Muscle layer of duodenum (tissue), 2 donors: ENCODE measurements around the gene CHURC1.

ENCODE experiments used
- H3K27ac ChIP-seq: one replicate; pipeline ENCODE4 v1.7.0; 2013; ENCODE audit warnings: mild to moderate bottlenecking, low read length
- H3K27me3 ChIP-seq: one replicate; pipeline ENCODE4 v1.7.0; 2013; ENCODE audit warnings: low read depth, mild to moderate bottlenecking, control low read depth, low read length
- H3K36me3 ChIP-seq, 2 donors: one replicate each; pipeline ENCODE4 v1.7.0; 2013; ENCODE audit warnings: low read length in 2 of 2, control low read depth in 1 of 2, mild to moderate bottlenecking in 1 of 2; ENCODE audit not compliant: insufficient read depth in 2 of 2, control insufficient read depth in 1 of 2
- H3K4me1 ChIP-seq, 2 donors: one replicate each; pipeline ENCODE4 v1.7.0; 2013; ENCODE audit warnings: low read length in 2 of 2, mild to moderate bottlenecking in 2 of 2, control low read depth in 1 of 2, moderate library complexity in 1 of 2; ENCODE audit not compliant: insufficient read depth in 2 of 2, control insufficient read depth in 1 of 2
- H3K4me3 ChIP-seq, 2 donors: one replicate each; pipeline ENCODE4 v1.7.0; 2013; ENCODE audit warnings: low read length in 2 of 2, low read depth in 1 of 2, mild to moderate bottlenecking in 1 of 2
- H3K9me3 ChIP-seq, 2 donors: one replicate each; pipeline ENCODE4 v1.7.0; 2013; ENCODE audit warnings: low read length in 2 of 2, control low read depth in 1 of 2, mild to moderate bottlenecking in 1 of 2; ENCODE audit not compliant: control insufficient read depth in 1 of 2
- donor health status: healthy.

CHURC1 gene

DNA sequence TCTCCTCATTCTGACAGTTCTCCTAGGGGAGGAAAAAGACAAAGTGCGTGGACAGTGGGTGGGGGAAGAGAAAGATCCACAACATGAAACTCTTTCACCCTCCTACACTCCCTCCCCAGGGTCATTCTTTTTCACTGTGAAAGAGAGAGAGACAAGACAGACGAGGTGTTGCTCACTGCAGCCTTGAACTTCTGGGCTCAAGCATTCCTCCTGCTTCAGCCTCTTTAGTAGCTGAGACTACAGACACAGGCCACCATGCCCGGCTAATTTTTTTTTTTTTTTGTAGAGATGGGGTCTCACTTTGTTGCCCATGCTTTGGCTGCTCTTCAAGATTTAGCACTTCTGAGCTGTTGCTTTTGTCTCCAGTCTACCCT, 25.5 kb downstream of the CHURC1 start:
- H3K4me3 ChIP-seq, result no peak overlapping the region
- no peak overlapping the region for H3K27ac ChIP-seq
- peaks cover 0 to 7% of the 10 kb centered on the region in 2 donors for H3K4me1 ChIP-seq
- peaks cover 0 to 4% of the 10 kb centered on the region in 2 donors for H3K36me3 ChIP-seq
- no peaks in the 10 kb centered on the region for H3K27me3 ChIP-seq
- H3K9me3 ChIP-seq, result no peaks in the 10 kb centered on the region

DNA sequence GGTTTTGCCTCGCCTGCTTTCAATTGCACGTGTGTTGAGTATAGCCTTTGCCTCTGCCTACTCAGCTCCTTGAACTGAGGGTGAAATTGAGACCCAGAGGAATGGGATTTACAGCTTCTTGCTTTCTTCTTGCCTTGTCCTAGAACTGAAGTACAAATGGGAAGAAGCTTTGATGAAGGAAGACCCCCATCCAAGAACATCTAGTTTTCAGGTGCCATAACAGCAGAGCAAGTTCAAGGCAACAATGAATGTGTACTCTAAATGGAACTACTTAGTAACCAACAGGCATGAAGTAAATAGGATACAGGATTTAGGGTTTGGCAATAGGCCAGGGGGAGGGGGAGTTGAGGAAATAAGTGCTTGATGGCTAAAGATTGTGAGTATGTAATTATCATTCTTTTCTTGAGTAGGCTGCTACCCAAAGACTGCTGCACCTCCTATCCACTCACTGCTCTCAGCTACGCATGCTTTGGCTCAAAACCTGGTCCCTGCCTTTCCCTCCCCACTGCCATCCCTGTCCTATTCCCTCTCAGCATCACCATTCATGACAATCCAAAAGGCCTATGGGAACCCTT, 26.2 kb downstream of the CHURC1 start:
- Histone ChIP-seq H3K27ac (no peak overlapping the region), H3K4me3 (peak overlapping the region in 1 of 2 donors; percentile 3), H3K9me3 (no peaks in the 10 kb centered on the region), H3K27me3 (no peaks in the 10 kb centered on the region), H3K4me1 (peaks cover 0 to 7% of the 10 kb centered on the region in 2 donors), H3K36me3 (peaks cover 0 to 4% of the 10 kb centered on the region in 2 donors)

DNA sequence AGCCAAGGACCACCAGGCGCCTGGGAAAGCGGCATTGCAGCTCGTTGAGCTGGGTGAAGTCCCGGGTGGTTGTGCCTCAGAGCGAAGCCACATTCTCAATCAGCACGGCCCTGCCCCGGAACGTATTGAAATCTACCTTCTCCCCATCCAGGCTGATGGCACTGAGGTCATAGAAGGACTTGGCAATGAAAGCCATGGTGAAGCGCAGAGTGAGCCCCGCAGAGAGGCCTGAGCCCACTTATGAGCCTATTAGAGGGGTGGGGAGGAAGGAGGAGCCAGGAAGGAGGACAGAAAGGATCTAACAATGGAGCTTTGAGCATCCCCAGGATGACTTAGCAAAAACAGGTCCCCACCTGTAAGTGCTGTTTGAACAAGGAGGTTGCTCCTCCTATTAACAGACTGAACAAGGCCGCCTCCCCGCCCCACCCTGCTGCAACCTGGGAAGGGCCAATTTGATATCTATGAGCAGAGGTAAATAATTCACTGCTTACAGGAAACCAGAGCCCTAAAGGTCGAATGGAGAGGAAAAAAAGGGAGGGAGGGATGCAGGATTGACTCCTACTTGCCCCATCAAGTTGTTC, 28.4 kb downstream of the CHURC1 start, which contains the start of gene GPX2:
Gene GPX2 (minus strand): TSS at position 215 of the 581 bp plus-strand sequence. CDS start 19 bp downstream, at position 196.
- H3K27me3 ChIP-seq, result no peaks in the 10 kb centered on the region
- H3K4me3 ChIP-seq, result peak within 1 kb of the TSS in 1 of 2 donors; percentile 45
- no peaks in the 10 kb centered on the region for H3K9me3 ChIP-seq
- peak within 1 kb of the TSS; percentile 82 for H3K27ac ChIP-seq
- H3K36me3 ChIP-seq, result peaks cover 0 to 9% of the 10 kb centered on the region in 2 donors
- H3K4me1 ChIP-seq, result peaks cover 0 to under 1% of the 10 kb centered on the region in 2 donors

- Histone ChIP-seq H3K27ac (peak overlapping the region; percentile 25), H3K4me1 (no peaks in the 10 kb centered on the region), H3K27me3 (no peaks in the 10 kb centered on the region), H3K9me3 (no peaks in the 10 kb centered on the region), H3K4me3 (no peak overlapping the region), H3K36me3 (peaks cover 0 to 18% of the 10 kb centered on the region in 2 donors)
These were observed 29.3 kb downstream of the CHURC1 start for GRCh38 chr14:64943556-64943955.

GRCh38 chr14:64944041-64944440, 29.8 kb downstream of the CHURC1 start:
- H3K4me1 ChIP-seq, result no peaks in the 10 kb centered on the region
- no peak overlapping the region for H3K27ac ChIP-seq
- no peak overlapping the region for H3K4me3 ChIP-seq
- H3K36me3 ChIP-seq, result peaks cover 0 to 18% of the 10 kb centered on the region in 2 donors
- H3K27me3 ChIP-seq, result no peaks in the 10 kb centered on the region
- H3K9me3 ChIP-seq, result no peaks in the 10 kb centered on the region

DNA sequence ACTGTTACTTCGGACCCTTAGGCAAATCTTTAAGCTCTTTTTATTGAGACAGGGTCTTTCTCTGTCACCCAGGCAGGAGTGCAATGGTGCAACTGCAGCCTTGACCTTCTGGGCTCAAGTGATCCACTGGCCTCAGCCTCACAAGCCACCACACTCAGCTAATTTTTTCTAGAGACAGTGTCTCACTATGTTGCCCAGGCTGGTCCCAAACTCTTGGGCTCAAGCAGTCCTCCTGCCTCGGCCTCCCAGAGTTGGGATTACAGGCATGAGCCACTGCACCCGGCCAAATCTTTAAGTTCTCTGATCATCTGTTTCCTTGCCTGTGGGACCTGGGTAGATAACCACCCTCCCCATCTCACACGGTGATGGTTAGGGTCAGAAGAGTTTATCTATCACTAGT, 30.6 kb downstream of the CHURC1 start:
- no peaks in the 10 kb centered on the region for H3K4me1 ChIP-seq

GRCh38 chr14:64945431-64946178, 31.4 kb downstream of the CHURC1 start:
- H3K27me3 ChIP-seq, result no peaks in the 10 kb centered on the region
- H3K36me3 ChIP-seq, result peaks cover 4 to 14% of the 10 kb centered on the region in 2 donors
- no peak overlapping the region for H3K4me3 ChIP-seq
- H3K4me1 ChIP-seq, result no peaks in the 10 kb centered on the region
- H3K9me3 ChIP-seq, result no peaks in the 10 kb centered on the region
- H3K27ac ChIP-seq, result no peak overlapping the region

More for the DNA sequence above, 30.6 kb downstream of the CHURC1 start:
- H3K4me3 ChIP-seq, result no peak overlapping the region
- H3K36me3 ChIP-seq, result peaks cover 0 to 18% of the 10 kb centered on the region in 2 donors
- H3K9me3 ChIP-seq, result no peaks in the 10 kb centered on the region
- no peak overlapping the region for H3K27ac ChIP-seq
- no peaks in the 10 kb centered on the region for H3K27me3 ChIP-seq

- H3K27me3 ChIP-seq, result no peaks in the 10 kb centered on the region
- H3K27ac ChIP-seq, result no peak overlapping the region
- H3K36me3 ChIP-seq, result peaks cover 6 to 14% of the 10 kb centered on the region in 2 donors
- H3K9me3 ChIP-seq, result no peaks in the 10 kb centered on the region
- H3K4me1 ChIP-seq, result no peaks in the 10 kb centered on the region
- H3K4me3 ChIP-seq, result no peak overlapping the region
These were observed 32.2 kb downstream of the CHURC1 start for GRCh38 chr14:64946310-64947045.

- H3K9me3 ChIP-seq, result no peaks in the 10 kb centered on the region
- H3K27ac ChIP-seq, result no peak overlapping the region
- H3K36me3 ChIP-seq, result peaks cover 6 to 14% of the 10 kb centered on the region in 2 donors
- H3K4me3 ChIP-seq, result no peak overlapping the region
- H3K4me1 ChIP-seq, result no peaks in the 10 kb centered on the region
- H3K27me3 ChIP-seq, result no peaks in the 10 kb centered on the region
These were observed 33.7 kb downstream of the CHURC1 start for GRCh38 chr14:64947710-64948611.

GRCh38 chr14:64948612-64949210, 34.5 kb downstream of the CHURC1 start:
- Histone ChIP-seq H3K27me3 (no peaks in the 10 kb centered on the region), H3K36me3 (peaks cover 6 to 14% of the 10 kb centered on the region in 2 donors), H3K9me3 (no peaks in the 10 kb centered on the region), H3K4me3 (no peak overlapping the region), H3K4me1 (no peaks in the 10 kb centered on the region), H3K27ac (no peak overlapping the region)
